ENCODE results near the gene RNF151.

DNA sequence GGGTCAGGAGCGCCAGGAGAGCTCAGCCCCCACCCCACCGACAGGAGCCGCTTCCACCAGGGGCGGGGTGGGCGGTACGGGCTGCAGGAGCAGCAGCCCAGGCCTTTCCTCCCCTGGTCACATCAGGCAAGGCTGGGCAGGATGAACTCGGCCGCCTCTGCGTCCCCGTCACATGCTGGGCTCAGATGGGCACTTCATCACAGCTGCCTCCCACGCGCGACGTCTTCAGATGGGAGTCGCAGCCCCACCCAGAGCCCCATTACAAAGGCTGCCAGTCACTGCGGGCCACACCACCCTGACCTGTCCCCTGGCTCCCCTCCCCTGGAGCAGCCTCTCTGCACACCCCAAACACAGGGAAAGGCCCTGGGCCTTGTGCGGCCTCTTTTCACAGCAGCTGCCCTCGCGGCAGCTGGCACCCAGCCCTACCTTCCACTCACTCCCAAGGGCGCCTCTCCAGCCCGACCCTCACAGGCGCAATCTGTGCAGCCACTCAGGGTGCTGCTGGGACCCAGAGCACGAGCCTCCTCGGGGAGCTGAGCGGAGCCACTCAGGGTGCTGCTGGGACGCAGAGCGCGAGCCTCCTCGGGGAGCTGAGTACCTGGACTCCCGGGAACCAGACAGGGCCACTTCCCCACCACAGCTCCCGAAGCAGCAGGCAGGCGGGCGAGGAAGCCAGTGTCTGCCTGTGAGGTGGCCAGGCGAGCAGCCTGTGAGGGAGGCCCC, 38.3 kb downstream of the RNF151 start:
- TF ChIP-seq, protein P1, sequence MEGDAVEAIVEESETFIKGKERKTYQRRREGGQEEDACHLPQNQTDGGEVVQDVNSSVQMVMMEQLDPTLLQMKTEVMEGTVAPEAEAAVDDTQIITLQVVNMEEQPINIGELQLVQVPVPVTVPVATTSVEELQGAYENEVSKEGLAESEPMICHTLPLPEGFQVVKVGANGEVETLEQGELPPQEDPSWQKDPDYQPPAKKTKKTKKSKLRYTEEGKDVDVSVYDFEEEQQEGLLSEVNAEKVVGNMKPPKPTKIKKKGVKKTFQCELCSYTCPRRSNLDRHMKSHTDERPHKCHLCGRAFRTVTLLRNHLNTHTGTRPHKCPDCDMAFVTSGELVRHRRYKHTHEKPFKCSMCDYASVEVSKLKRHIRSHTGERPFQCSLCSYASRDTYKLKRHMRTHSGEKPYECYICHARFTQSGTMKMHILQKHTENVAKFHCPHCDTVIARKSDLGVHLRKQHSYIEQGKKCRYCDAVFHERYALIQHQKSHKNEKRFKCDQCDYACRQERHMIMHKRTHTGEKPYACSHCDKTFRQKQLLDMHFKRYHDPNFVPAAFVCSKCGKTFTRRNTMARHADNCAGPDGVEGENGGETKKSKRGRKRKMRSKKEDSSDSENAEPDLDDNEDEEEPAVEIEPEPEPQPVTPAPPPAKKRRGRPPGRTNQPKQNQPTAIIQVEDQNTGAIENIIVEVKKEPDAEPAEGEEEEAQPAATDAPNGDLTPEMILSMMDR (IDR thresholded peaks at IDR 0.05; ENCODE audit: insufficient read depth, low read depth, low read length) = no peak
- TF ChIP-seq EZH2 (IDR thresholded peaks at IDR 0.05; ENCODE audit: insufficient read depth, low read length) = no peak

Measured in astrocyte (in vitro differentiated cells and primary cell).